Testis (tissue), 2 donors: ENCODE measurements around the gene TMEM86A.

Experiments used
- CTCF ChIP-seq, 3 experiments: fragments of 450-650 bp in 2 of 3; fragments of 200-600 bp in 1 of 3; sonication (generic) in 1 of 3; IDR thresholded peaks; one replicate each; pipeline ENCODE4 v1.5.1; 2016 to 2019; ENCODE audit warnings: antibody characterized with exemption in 3 of 3, mild to moderate bottlenecking in 2 of 3, moderate library complexity in 1 of 3
- POLR2A ChIP-seq: fragments of 450-650 bp; IDR thresholded peaks from one replicate; pipeline ENCODE4 v1.6.1; 2017; ENCODE audit warnings: antibody characterized with exemption, mild to moderate bottlenecking, moderate library complexity

- TF ChIP-seq CTCF (IDR thresholded peaks at IDR 0.05) (no peak), POLR2A (no peak)
These were observed 40.9 kb upstream of the TMEM86A start for GRCh38 chr11:18657673-18658072.
